Hematopoietic multipotent progenitor cell (in vitro differentiated cells): Measurements from ENCODE around the gene RNF25. TPM values are rescaled to one million over a fixed set of nuclear protein-coding genes. Genes with fewer than 3 reads are reported as not detected.

Experiments used
- DNase-seq, 3 donors: peaks; one replicate each; pipeline ENCODE4 v3.0.0-alpha.2; 2011 to 2015; ENCODE audit warnings: low read depth in 2 of 3, low spot score in 2 of 3
- total RNA-seq: library from RNA; depleted of rRNA; stranded (reverse); fragments of >200 nt; gene quantifications from one replicate; pipeline ENCODE4 v1.2.3, GENCODE V29; 2012

Gene RNF25, protein sequence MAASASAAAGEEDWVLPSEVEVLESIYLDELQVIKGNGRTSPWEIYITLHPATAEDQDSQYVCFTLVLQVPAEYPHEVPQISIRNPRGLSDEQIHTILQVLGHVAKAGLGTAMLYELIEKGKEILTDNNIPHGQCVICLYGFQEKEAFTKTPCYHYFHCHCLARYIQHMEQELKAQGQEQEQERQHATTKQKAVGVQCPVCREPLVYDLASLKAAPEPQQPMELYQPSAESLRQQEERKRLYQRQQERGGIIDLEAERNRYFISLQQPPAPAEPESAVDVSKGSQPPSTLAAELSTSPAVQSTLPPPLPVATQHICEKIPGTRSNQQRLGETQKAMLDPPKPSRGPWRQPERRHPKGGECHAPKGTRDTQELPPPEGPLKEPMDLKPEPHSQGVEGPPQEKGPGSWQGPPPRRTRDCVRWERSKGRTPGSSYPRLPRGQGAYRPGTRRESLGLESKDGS
- 22.4 TPM for total RNA-seq

DNA sequence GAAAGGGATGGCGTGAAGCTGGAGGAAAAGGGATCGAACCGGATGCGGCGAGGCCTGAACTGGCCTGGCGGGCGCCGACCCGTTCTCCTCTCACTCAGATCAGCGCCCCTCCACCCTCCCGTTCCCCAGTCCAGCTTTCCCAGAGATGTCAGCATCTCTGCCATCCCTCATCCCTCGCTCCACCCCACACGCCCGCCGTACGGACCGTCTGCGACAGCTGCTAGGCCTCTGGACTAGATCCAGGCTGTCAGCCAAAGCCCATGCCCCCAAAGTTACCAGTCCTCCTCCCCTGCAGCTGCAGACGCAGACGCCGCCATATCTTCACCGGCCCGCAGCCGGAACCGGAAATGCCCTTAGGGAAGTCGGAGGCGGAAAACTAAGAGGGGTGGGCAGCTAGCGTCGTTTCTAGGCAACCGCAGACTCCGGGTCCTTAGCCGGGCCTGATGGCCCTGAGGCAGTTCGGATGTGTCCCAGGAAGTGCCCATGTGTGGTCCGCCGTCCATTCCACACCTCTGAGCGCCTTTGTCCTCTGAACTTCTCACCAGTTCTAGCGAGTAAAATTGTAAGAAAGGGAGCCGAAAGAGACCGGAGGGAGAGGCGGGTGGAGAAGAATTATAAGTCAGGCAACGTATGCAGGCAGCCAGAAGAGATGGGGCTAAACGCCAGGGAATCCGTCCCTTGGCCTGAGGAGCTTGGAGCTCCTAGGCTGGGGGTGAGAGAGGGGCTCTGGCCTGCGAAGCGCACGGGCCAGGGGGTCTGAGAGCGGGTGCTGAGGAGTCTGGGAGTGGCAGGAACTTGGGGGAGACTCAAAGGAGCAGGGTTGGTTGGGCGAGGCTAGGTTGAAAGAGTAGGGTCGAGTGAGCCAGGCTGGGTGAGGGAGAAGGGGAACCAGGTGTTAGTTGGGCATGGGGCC is at the start of gene RNF25, which contains the start of gene STK36:
Gene RNF25 (minus strand): TSS at position 349 of the 913 bp plus-strand sequence. CDS start 32 bp downstream, at position 317.
Gene STK36 (plus strand): TSS at position 433 of the 913 bp plus-strand sequence. CDS start 744 bp downstream, outside the sequence.
- DNase-seq: peak; percentile 57 to 89 (median 83)

DNA sequence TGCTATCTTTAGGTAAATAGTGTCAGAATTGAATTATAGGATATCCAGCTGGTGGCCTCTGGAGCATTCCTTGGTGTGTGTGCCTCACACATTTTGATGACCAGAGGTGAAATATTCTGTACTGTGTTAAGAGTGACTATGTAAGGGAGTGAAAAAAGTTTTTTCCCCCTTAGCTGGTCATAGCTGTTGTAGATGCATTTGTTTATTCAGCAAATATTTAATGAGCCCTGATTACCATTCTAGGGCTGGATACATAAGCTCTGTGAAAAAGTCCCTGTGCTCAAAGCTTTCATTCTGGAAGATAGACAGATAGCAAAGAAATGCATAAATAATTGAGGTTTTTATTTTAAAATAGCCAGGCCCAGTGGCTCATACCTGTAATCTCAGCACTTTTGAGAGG is 49.7 kb upstream of the RNF25 start:
- DNase-seq: no peak

DNA sequence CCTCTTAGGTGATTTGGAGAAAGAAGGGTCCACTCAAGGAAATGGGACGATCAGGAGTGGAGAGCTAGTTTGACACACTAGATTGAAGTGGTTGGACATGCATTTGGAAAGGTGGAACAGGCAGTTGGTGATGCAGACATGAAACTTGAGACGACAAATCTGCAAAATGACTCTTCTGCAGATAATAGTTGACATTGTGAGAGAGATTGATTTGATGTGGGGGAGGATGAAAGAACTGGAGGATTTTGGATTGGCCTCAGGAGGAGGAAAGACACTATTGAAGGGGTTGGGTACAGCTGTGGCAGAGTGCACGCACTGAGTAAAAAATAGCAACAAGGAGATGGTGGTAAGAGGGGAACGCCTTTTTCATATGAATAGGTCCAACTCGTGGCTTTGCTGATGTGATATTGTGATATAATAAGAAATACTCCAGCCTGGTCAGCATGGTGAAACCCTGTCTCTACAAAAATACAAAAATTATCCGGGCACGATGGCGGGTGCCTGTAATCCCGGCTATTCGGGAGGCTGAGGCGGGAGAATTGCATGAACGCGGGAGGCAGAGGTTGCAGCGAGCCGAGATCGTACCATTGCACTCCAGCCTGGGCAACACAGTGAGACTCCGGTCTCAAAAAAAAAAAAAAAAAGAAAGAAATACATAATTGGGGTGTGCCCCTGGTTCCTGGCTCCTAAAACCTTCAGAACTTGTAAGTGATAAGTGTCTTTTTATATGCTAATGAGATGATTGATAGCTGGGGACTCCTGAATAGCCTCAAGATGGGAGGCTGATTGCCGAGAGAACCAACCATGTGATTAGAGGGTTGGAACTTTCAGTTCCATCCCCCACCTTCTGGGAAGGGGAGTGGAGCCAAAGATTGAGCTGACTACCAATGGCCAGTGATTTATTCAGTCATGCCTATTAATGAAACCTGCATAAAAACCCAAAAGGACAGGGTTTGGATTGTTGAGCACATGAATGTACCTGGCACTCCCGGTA is 48.5 kb upstream of the RNF25 start:
- no peak for DNase-seq

DNA sequence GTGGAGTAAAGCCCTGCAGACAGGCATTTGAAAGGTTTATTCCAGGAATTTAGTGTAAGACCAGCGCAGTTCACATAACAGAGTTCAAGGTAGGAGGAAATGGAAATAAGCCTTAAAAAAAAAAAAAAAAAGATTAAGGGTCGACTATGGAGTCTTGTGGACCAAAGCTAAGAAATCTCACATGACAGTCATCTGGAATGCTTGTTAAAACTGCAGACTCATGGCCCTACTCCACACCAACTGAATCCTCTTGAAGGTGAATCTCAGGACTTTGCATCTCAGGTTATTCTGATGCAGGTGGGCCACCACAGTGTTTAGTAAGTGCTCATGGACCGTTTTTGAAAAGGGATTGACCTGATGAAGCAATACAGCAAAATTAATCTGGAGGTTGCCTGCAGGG is 47.7 kb upstream of the RNF25 start:
- no peak for DNase-seq

DNA sequence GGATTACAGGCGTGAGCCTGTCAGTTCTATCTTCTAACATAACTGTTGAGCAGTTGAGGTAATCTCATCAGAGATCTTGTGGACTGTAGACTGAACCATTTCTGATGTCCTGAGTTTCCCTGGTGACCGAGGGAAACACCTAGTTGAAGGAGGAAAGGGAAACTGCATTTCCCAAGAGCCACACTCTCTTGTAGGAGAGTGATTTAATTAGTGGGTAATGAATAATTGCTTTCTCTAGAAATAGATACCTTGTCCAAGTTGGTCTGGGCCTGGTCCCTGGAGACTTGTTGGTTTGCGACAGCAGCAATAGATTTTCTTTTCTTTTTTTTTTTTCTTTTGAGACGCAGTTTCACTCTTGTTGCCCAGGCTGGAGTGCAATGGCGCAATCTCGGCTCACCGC is 46.3 kb upstream of the RNF25 start:
- no peak for DNase-seq

DNA sequence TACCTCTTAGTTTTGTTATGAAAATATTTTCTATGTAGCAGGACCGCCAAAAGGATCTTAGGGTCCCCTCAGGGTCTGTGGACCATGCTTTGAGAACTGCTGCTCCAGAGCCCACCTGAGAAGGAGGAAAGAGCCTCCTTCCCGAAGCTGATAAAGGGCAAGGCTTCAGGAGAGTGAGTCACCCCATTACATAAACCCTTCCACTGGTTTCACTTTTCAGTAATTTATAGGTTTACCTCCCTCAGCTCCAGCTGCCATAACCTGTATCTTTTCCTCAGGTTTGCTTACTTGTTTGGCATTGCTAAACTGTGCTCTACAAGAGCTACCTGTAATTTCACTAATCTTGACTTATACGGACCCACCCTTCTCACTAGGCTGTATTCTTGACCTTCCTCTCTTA is 45.5 kb upstream of the RNF25 start:
- DNase-seq: no peak

DNA sequence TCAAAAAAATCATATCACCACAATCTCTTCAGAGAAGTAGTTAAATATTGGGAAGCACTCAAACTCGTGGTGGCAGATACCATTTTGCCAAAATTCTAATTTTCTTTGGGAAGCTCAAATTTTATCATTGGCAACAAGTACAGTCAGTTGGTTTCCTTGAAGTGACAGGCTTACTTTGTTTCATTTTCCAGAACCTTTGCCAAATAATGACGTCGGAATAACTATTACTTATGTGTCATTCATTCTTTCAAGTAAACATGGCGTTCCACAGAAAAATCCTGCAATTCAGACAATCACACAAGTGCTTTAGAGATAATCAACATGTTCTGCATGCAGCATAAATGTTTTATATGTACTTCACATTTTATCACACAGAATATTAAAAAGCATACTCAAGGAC is 44.3 kb upstream of the RNF25 start:
- DNase-seq: no peak

DNA sequence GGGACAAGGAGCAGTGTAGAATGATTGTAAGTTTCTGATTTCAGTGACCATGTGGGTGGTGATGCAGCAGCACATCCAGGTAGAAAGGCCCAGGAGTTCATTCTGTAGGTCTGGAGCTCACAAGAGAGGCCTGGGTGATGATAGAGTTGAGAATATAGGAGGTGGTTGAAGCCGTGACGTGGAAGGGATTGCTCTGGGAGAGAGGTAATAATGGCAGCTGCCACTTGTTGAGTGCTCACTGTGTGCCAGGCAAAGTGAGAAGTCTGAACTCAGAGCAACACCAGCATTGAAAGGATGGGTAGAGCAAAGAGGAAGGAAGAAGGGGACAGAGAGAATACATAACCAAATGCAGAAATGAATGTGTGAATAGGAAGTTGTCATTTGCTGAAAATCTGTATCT is 42.1 kb upstream of the RNF25 start:
- DNase-seq: no peak

DNA sequence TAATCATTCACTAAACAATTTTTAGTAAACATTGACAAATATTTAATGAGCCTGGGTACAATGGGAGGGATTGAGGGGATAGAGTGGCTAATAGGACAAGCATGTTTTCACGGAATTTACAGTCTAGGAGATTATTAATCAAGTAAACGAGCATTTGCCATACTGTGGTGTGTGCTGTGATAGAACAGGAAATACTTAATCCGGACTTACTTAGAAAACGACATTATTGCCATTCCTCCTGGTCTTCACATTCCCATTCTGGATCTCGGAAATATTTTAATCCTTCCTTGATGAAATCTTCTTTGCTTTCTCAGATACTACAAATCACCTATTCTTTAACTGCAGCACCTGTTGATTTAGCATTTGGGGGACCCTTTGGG is 39.7 kb upstream of the RNF25 start:
- no peak for DNase-seq

DNA sequence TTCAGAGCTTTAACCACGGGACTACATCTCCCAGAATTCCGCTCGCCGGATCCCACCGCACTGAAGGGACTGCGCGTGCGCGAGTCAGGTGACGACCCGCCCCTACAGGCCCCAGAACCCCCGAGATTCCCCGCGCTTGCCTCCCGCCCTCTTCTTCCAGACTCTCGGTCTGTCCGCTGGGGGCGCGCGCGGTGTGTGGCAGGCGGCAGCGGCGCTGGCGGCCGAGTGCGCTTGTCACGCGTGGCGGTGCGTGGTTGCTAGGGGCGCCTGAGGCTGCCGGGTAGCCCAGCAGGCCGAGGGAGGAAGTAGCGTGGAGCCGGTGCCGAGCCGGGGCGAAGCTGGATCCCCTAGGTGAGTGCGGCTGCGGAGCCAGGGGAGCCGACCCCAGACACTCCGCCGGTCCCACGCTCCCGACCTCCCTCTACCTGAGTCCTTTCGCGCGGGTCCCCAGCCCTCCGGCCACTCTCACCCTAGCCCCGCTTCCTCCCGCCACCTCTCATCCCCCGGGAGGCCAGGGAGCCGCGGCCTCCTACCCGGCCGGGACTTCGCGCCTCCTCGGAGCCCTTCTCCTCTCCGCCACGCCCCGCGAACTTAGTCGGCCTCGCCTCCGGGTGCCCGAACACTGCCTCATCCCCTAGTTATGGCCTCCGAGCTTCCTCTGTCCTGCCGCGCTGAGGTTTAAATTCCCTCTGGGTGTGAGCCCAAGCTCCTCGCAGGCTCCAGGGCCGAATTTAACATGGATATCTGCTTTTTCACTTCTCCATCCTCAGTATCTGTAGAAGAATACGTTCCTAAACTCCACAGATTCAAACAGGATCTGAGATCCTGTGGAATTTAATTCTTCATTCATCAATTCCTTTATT is 39.1 kb upstream of the RNF25 start, which contains the start of gene TTLL4:
Gene TTLL4 (plus strand): TSS at position 149 of the 863 bp plus-strand sequence. CDS start 26,842 bp downstream, outside the sequence.
- DNase-seq: peak; percentile 92 to 98 (median 97)

DNA sequence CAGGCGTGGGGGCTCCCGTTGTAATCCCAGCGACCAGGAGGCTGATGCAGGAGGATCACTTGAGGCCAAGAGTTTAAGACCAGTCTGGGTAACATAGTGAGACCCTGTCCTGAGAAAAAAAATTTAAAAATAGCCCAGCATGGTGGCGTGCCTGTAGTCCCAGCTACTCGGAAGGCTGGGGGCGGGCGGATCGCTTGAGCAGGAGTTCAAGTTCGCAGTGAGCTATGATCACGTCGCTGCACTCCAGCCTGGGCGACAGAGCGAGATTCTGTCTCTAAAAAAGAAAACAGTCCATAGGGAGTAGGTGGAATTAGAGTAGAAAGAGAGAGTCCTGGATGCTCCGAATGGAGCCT is 38.5 kb upstream of the RNF25 start:
- DNase-seq: peak in 1 of 3 donors; percentile 21

DNA sequence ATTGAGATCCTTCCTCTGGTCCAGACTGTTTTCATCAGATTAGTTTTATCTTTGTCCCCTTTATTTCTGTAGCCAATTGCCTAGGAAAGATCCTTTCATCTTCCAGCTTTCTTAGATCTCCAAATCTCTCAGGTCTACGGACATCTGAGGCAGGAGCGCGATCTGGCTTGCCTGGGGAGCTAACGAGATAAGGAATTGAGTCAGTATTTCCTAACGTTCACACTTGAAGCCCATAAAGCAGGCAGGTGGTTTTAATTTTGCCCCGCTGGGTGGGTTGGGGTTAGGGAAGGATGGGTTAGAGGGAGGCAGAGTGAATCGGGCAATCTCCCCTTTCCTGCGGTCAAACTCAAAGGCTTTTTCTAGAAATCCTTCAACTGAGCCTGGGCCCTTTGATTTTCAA is 38.1 kb upstream of the RNF25 start:
- no peak for DNase-seq

DNA sequence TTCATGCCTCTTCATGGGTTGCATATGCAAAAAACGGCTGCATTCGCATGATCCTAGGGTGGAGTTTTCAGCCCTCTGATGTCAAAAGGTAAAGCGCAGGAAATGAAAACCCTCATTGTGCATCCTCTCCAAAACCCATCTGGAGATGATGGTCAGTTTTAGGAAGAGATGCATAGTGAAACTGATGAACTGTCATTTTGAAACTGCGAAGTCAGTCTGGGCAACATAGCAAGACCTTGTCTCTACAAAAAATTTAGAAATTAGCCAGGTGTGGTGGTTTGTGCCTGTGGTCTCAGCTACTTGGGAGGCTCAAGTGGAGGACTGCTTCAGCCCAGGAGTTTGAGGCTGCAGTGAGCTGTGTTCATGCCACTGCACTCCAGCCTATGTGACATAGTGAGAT is 36.3 kb upstream of the RNF25 start:
- DNase-seq: no peak

DNA sequence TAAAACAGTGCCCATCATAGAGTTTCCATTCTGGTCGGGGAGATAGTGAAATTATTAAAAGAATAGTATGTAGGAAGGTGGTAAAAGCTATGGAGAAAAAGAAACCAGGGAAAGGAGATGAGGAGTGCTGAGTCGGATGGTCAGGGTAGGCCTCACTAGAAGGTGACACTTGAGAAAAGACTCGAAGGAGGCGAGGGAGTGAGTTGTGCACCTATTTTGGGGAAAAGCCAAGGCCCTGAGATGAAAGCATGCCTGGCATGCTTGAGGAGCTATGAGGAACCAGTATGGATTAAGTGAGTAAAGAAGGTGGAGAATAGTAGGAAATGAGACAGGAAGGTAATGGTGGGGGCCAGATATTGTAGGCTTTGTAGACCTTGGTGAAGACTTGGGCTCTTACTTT is 31.5 kb upstream of the RNF25 start:
- DNase-seq: no peak

DNA sequence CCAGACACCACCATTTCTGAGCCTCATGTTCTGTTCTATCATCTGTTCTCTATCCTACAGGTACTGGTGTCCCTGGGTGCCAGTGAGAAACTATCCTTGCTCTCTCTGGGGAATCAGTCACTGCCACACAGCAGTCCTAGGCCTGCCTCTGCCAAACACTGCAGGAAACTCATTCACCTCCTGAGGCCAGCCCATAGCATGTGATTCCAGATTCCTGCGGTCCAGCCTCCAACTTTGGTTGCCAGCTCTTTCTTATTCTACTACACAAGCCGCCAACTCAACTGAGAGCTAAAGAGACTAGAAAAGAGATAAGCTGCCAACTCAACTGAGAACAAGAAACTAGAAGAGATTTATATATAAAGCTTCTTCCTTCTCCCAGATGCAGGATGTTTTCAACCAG is 30.0 kb upstream of the RNF25 start:
- DNase-seq: no peak

DNA sequence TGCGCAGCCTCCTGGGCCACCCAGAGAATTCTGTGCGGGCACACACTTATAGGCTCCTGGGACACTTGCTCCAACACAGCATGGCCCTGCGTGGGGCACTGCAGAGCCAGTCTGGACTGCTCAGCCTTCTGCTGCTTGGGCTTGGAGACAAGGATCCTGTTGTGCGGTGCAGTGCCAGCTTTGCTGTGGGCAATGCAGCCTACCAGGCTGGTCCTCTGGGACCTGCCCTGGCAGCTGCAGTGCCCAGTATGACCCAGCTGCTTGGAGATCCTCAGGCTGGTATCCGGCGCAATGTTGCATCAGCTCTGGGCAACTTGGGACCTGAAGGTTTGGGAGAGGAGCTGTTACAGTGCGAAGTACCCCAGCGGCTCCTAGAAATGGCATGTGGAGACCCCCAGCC is 27.1 kb upstream of the RNF25 start:
- DNase-seq: no peak

DNA sequence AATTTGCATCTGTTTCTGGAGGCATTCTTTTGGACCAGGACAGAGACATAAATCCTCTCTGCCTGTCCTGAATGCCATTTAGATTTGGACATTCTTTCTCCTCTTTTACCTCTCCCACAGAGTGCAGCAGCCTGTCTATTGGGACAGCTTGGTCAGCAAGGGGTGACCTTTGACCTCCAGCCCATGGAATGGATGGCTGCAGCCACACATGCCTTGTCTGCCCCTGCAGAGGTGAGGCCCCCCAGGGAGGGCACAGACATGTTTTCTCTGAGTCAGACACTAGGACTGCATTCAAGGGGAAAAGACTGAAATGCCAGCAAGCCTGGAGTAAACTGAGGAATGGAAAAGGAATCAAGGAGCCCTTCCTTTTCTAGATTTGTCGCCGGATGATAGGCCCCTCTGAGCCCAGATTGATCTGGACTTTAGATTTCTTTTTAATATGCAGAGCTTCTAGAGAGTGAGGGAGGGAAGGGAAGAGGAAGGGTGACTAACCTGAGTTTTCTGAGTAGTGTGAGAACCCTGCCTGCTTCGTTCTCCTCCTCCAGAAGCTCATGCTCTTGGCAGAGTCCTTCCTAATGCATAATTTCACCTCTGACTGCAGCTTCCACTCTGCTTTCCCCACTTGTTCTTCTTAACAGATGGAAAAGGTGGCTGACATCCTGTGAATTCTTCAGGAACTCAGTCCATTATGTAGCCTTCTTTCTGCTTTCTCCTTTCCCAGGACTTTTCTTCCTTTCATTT is 22.8 kb upstream of the RNF25 start:
- DNase-seq: no peak

DNA sequence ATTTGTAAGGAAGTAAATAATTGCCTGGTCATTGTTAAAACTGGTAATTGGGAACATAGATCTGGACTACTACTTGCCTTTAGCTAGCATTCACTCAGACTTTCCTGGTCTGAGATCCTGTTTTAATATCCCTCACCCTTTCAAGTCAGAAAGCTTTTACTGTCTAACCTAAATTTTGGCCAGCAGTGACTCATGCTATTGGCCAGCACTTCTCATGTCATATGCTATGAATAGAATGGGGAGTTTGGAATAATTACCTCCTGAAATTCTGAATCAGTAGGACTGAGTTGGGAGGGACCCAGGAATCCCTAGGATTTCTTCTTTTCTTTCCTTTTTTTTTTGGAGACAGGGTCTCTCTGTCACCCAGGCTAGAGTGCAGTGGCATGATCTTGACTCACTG is 19.4 kb upstream of the RNF25 start:
- DNase-seq: no peak
